Fibroblast of lung (primary cell): ENCODE measurements around the gene TET1. TPM values are rescaled to one million over a fixed set of nuclear protein-coding genes. Genes with fewer than 3 reads are reported as not detected.

ENCODE experiments used
- DNase-seq, 2 donors: peaks; one replicate each; pipeline versions ENCODE4 v3.0.0 to v3.0.0-alpha.2; 2010; ENCODE audit warnings: low read depth in 2 of 2
- H2AFZ ChIP-seq: 2 replicates; pipeline ENCODE4 v1.5.1; 2012; ENCODE audit warnings: low read length, control low read depth, inconsistent platforms
- H3K27ac ChIP-seq: 2 replicates; pipeline ENCODE4 v1.5.1; 2011; ENCODE audit warnings: low read length, control low read depth; ENCODE audit not compliant: insufficient read depth
- H3K27me3 ChIP-seq: 2 replicates; pipeline ENCODE4 v1.5.1; 2011; ENCODE audit warnings: mild to moderate bottlenecking, low read length; ENCODE audit not compliant: control insufficient read depth, insufficient read depth
- H3K36me3 ChIP-seq: 2 replicates; pipeline ENCODE4 v1.5.1; 2011; ENCODE audit warnings: low read length; ENCODE audit not compliant: control insufficient read depth, insufficient read depth
- H3K4me1 ChIP-seq: 2 replicates; pipeline ENCODE4 v1.5.1; 2011; ENCODE audit warnings: low read length; ENCODE audit not compliant: control insufficient read depth, insufficient read depth; ENCODE audit errors: extremely low read depth
- H3K4me2 ChIP-seq: 2 replicates; pipeline ENCODE4 v1.5.1; 2011; ENCODE audit warnings: low read length, control low read depth; ENCODE audit not compliant: insufficient read depth; ENCODE audit errors: extremely low read depth
- H3K4me3 ChIP-seq, 4 experiments: fragments of 200-600 bp in 1 of 4; sonication (generic) in 1 of 4; replicated peaks in 1 of 4; 2 replicates each; pipeline ENCODE4 v1.5.1; 2011 to 2016; ENCODE audit warnings: low read length in 4 of 4, low read depth in 3 of 4, mild to moderate bottlenecking in 3 of 4, control low read depth in 2 of 4, inconsistent platforms in 1 of 4, mixed read lengths in 1 of 4; ENCODE audit not compliant: insufficient read depth in 1 of 4; ENCODE audit errors: control extremely low read depth in 1 of 4
- H3K79me2 ChIP-seq: 2 replicates; pipeline ENCODE4 v1.5.1; 2012; ENCODE audit warnings: mild to moderate bottlenecking, low read length, inconsistent platforms; ENCODE audit not compliant: control insufficient read depth, insufficient read depth
- H3K9ac ChIP-seq: 2 replicates; pipeline ENCODE4 v1.5.1; 2011; ENCODE audit warnings: mild to moderate bottlenecking, low read length, control low read depth; ENCODE audit not compliant: insufficient read depth
- H3K9me3 ChIP-seq: 2 replicates; pipeline ENCODE4 v1.5.1; 2012; ENCODE audit warnings: low read depth, low read length; ENCODE audit not compliant: control insufficient read depth, insufficient read depth
- H4K20me1 ChIP-seq: 2 replicates; pipeline ENCODE4 v1.5.1; 2011; ENCODE audit warnings: low read length; ENCODE audit not compliant: control insufficient read depth, insufficient read depth; ENCODE audit errors: extremely low read depth
- EZH2 ChIP-seq: IDR thresholded peaks from 2 replicates; pipeline ENCODE4 v1.5.1; 2012; ENCODE audit warnings: low read length, control low read depth, mild to moderate bottlenecking; ENCODE audit errors: missing control alignments
- polyA plus RNA-seq, 2 donors: library from polyadenylated mRNA; depleted of rRNA in 1 of 2; stranded (reverse) in 1 of 2; unstranded in 1 of 2; fragments of >200 nt; gene quantifications; 2 replicates each; pipeline ENCODE4 v1.2.1, GENCODE V29; 2011 to 2012; ENCODE audit warnings: missing spikeins in 1 of 2
- total RNA-seq: library from RNA; depleted of rRNA; stranded (reverse); fragments of >200 nt; gene quantifications from 2 replicates; pipeline ENCODE4 v1.2.1, GENCODE V29; 2014
- TF ChIP-seq, protein P1 (sequence below), 2 donors: IDR thresholded peaks in 1 of 2; conservative IDR thresholded peaks in 1 of 2; 1 replicate in 1 of 2; 2 replicates in 1 of 2; pipeline ENCODE4 v1.5.1; 2011 to 2012; ENCODE audit warnings: low read length in 2 of 2, control low read depth in 1 of 2, inconsistent platforms in 1 of 2, low read depth in 1 of 2, mild to moderate bottlenecking in 1 of 2

Gene TET1
- total and polyA plus RNA-seq, 2 donors (not counting 1 experiment from before 2014, with no cell fraction given): 3.3 to 4.7 TPM

DNA sequence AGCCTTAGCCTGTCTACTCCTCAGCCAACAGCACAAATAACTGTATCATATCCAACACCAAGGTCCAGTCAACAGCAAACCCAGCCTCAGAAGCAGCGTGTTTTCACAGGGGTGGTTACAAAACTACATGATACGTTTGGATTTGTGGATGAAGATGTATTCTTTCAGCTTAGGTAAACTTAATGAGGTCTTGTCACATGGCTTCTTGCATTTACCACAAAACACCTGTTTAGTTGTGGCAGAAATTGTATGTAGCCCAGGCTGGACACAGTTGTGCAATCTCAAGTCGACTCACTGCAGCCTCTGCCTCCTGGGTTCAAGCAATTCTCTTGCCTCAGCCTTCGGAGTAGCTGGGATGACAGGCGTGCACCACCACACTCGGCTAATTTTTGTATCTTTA, 182.3 kb downstream of the TET1 start:
- Histone ChIP-seq H4K20me1 (no peaks in the 10 kb centered on the region), H3K9me3 (no peaks in the 10 kb centered on the region), H3K4me3 (no peak overlapping the region), H3K4me1 (no peaks in the 10 kb centered on the region), H3K27me3 (no peaks in the 10 kb centered on the region), H2AFZ (no peak overlapping the region), H3K79me2 (no peaks in the 10 kb centered on the region), H3K36me3 (peaks cover 14% of the 10 kb centered on the region), H3K27ac (no peak overlapping the region), H3K9ac (no peak overlapping the region), H3K4me2 (no peak overlapping the region)
- DNase-seq: no peak
- no peak for TF ChIP-seq EZH2
- TF ChIP-seq, protein P1, sequence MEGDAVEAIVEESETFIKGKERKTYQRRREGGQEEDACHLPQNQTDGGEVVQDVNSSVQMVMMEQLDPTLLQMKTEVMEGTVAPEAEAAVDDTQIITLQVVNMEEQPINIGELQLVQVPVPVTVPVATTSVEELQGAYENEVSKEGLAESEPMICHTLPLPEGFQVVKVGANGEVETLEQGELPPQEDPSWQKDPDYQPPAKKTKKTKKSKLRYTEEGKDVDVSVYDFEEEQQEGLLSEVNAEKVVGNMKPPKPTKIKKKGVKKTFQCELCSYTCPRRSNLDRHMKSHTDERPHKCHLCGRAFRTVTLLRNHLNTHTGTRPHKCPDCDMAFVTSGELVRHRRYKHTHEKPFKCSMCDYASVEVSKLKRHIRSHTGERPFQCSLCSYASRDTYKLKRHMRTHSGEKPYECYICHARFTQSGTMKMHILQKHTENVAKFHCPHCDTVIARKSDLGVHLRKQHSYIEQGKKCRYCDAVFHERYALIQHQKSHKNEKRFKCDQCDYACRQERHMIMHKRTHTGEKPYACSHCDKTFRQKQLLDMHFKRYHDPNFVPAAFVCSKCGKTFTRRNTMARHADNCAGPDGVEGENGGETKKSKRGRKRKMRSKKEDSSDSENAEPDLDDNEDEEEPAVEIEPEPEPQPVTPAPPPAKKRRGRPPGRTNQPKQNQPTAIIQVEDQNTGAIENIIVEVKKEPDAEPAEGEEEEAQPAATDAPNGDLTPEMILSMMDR (conservative IDR thresholded peaks at IDR 0.05 in 1 of 2, IDR thresholded peaks at IDR 0.05 in 1 of 2; ENCODE audit: low read depth in 1 of 2, low read length in 2 of 2): no peak

Other genes starting within 250 kb of the TET1 start
- gene HNRNPH3, start 228.3 kb upstream of the TET1 start, total RNA-seq: 36.5 and 36.7 TPM in 2 replicates
- 51.1 and 102 TPM in 2 replicates for gene HNRNPH3, start 228.3 kb upstream of the TET1 start, polyA plus RNA-seq
- gene PBLD, start 227.4 kb upstream of the TET1 start, total RNA-seq: 2.8 and 5.1 TPM in 2 replicates
- gene PBLD, start 227.4 kb upstream of the TET1 start, polyA plus RNA-seq: 1.3 TPM in 2 replicates
- gene RUFY2, start 153.1 kb upstream of the TET1 start, total RNA-seq: 18.2 and 25.9 TPM in 2 replicates
- 14.3 and 18.4 TPM in 2 replicates for gene RUFY2, start 153.1 kb upstream of the TET1 start, polyA plus RNA-seq
- 5.6 and 6.4 TPM in 2 replicates for gene DNA2, start 88.4 kb upstream of the TET1 start, total RNA-seq
- gene DNA2, start 88.4 kb upstream of the TET1 start, polyA plus RNA-seq: 2.6 and 5.7 TPM in 2 replicates
- gene SLC25A16, start 32.8 kb upstream of the TET1 start, total RNA-seq: 8.2 and 15.7 TPM in 2 replicates
- gene SLC25A16, start 32.8 kb upstream of the TET1 start, polyA plus RNA-seq: 24.1 and 29.5 TPM in 2 replicates
- gene CCAR1, start 160.9 kb downstream of the TET1 start, total RNA-seq: 21.1 and 24.9 TPM in 2 replicates
- 54.9 and 62.6 TPM in 2 replicates for gene CCAR1, start 160.9 kb downstream of the TET1 start, polyA plus RNA-seq